ENCODE measurements around the gene RNF152.

The RNF152 gene

DNA sequence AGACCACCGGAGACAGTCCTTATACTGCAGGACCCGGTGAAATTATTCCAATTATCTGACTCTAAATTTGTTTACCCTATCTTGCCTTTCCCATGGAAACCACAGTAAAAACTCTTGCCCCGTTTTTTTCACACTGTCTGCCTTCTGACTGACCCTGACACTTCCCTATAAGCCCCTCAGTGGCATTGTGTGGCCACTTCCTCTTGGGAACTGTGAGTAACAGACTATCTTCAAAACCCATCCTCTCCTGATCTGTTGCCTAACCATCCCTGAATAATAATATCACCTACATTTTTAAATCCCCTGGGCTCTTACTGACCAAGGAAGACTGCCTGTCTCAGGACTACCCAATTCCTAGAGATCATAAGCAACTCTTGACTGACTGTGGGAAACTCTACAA is 42.6 kb upstream of the RNF152 start:
- no peak for TF ChIP-seq ESRRG (CRISPR knock-in tag; IDR thresholded peaks at IDR 0.05)
- no peak for TF ChIP-seq ZC3H10 (CRISPR knock-in tag; IDR thresholded peaks at IDR 0.05)
- TF ChIP-seq OSR1 (CRISPR knock-in tag; IDR thresholded peaks at IDR 0.05), result no peak
- TF ChIP-seq ZNF70 (CRISPR knock-in tag; IDR thresholded peaks at IDR 0.05), result no peak
- TF ChIP-seq, protein P1, sequence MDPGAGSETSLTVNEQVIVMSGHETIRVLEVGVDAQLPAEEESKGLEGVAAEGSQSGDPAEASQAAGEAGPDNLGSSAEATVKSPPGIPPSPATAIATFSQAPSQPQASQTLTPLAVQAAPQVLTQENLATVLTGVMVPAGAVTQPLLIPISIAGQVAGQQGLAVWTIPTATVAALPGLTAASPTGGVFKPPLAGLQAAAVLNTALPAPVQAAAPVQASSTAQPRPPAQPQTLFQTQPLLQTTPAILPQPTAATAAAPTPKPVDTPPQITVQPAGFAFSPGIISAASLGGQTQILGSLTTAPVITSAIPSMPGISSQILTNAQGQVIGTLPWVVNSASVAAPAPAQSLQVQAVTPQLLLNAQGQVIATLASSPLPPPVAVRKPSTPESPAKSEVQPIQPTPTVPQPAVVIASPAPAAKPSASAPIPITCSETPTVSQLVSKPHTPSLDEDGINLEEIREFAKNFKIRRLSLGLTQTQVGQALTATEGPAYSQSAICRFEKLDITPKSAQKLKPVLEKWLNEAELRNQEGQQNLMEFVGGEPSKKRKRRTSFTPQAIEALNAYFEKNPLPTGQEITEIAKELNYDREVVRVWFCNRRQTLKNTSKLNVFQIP (CRISPR knock-in tag; IDR thresholded peaks at IDR 0.05; ENCODE audit: borderline replicate concordance, low read depth), result no peak
- TF ChIP-seq ZFP30 (CRISPR knock-in tag; IDR thresholded peaks at IDR 0.05), result no peak
- no peak for TF ChIP-seq ARNTL (CRISPR knock-in tag; IDR thresholded peaks at IDR 0.05; ENCODE audit: borderline replicate concordance, low read depth)
- TF ChIP-seq BACH2 (CRISPR knock-in tag; IDR thresholded peaks at IDR 0.05; ENCODE audit: borderline replicate concordance), result no peak
- no peak for TF ChIP-seq ZNF565 (CRISPR knock-in tag; conservative IDR thresholded peaks at IDR 0.05; ENCODE audit: low read depth)
- TF ChIP-seq, protein P2, sequence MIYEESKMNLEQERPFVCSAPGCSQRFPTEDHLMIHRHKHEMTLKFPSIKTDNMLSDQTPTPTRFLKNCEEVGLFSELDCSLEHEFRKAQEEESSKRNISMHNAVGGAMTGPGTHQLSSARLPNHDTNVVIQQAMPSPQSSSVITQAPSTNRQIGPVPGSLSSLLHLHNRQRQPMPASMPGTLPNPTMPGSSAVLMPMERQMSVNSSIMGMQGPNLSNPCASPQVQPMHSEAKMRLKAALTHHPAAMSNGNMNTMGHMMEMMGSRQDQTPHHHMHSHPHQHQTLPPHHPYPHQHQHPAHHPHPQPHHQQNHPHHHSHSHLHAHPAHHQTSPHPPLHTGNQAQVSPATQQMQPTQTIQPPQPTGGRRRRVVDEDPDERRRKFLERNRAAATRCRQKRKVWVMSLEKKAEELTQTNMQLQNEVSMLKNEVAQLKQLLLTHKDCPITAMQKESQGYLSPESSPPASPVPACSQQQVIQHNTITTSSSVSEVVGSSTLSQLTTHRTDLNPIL (CRISPR knock-in tag; IDR thresholded peaks at IDR 0.05; ENCODE audit: low read depth), result no peak
- no peak for TF ChIP-seq CSDC2 (CRISPR knock-in tag; IDR thresholded peaks at IDR 0.05)
- TF ChIP-seq, protein P3, sequence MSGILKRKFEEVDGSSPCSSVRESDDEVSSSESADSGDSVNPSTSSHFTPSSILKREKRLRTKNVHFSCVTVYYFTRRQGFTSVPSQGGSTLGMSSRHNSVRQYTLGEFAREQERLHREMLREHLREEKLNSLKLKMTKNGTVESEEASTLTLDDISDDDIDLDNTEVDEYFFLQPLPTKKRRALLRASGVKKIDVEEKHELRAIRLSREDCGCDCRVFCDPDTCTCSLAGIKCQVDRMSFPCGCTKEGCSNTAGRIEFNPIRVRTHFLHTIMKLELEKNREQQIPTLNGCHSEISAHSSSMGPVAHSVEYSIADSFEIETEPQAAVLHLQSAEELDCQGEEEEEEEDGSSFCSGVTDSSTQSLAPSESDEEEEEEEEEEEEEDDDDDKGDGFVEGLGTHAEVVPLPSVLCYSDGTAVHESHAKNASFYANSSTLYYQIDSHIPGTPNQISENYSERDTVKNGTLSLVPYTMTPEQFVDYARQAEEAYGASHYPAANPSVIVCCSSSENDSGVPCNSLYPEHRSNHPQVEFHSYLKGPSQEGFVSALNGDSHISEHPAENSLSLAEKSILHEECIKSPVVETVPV (CRISPR knock-in tag; IDR thresholded peaks at IDR 0.05), result no peak
- TF ChIP-seq, protein P4, sequence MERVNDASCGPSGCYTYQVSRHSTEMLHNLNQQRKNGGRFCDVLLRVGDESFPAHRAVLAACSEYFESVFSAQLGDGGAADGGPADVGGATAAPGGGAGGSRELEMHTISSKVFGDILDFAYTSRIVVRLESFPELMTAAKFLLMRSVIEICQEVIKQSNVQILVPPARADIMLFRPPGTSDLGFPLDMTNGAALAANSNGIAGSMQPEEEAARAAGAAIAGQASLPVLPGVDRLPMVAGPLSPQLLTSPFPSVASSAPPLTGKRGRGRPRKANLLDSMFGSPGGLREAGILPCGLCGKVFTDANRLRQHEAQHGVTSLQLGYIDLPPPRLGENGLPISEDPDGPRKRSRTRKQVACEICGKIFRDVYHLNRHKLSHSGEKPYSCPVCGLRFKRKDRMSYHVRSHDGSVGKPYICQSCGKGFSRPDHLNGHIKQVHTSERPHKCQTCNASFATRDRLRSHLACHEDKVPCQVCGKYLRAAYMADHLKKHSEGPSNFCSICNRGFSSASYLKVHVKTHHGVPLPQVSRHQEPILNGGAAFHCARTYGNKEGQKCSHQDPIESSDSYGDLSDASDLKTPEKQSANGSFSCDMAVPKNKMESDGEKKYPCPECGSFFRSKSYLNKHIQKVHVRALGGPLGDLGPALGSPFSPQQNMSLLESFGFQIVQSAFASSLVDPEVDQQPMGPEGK (CRISPR knock-in tag; IDR thresholded peaks at IDR 0.05; ENCODE audit: borderline replicate concordance), result no peak
- no peak for ATAC-seq

DNA sequence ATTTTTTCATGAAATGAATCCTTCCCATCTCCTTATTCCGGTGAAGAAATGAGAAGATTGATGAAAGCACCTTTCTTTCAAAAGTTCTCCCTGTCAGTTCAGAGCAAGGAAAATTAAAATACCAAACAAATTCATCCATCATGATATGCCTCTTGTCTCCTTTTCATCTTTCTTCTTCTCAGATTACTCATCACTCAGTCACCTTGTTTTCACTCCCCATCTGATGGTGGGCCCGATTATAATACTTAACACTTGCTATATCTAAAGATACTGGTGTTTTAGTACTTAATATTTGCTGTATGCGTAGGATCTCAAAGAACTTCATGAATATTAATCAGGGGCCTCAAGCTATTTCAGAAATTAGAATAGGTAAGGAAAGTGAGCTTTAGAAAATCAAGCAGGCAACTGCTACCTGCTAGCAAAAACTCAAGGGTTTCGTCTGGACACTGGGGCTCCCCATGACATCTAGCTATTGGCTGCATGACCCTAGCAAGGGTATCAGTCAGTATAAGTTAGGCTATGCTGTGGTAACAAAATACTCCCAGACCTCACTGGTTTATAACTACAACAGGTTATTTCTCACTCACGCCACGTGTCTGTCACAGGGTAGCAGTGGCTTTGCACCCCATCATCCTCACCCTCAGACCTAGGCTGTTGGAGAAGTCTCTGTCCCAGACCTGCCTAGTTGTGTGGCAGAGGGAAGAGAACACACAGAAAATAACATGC is 39.0 kb upstream of the RNF152 start:
- ATAC-seq, result no peak
- TF ChIP-seq, protein P3 (CRISPR knock-in tag; IDR thresholded peaks at IDR 0.05), result no peak
- TF ChIP-seq, protein P2 (CRISPR knock-in tag; IDR thresholded peaks at IDR 0.05; ENCODE audit: low read depth), result no peak
- TF ChIP-seq, protein P5, sequence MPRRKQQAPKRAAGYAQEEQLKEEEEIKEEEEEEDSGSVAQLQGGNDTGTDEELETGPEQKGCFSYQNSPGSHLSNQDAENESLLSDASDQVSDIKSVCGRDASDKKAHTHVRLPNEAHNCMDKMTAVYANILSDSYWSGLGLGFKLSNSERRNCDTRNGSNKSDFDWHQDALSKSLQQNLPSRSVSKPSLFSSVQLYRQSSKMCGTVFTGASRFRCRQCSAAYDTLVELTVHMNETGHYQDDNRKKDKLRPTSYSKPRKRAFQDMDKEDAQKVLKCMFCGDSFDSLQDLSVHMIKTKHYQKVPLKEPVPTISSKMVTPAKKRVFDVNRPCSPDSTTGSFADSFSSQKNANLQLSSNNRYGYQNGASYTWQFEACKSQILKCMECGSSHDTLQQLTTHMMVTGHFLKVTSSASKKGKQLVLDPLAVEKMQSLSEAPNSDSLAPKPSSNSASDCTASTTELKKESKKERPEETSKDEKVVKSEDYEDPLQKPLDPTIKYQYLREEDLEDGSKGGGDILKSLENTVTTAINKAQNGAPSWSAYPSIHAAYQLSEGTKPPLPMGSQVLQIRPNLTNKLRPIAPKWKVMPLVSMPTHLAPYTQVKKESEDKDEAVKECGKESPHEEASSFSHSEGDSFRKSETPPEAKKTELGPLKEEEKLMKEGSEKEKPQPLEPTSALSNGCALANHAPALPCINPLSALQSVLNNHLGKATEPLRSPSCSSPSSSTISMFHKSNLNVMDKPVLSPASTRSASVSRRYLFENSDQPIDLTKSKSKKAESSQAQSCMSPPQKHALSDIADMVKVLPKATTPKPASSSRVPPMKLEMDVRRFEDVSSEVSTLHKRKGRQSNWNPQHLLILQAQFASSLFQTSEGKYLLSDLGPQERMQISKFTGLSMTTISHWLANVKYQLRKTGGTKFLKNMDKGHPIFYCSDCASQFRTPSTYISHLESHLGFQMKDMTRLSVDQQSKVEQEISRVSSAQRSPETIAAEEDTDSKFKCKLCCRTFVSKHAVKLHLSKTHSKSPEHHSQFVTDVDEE (CRISPR knock-in tag; IDR thresholded peaks at IDR 0.05), result no peak
- TF ChIP-seq, protein P1 (CRISPR knock-in tag; IDR thresholded peaks at IDR 0.05; ENCODE audit: borderline replicate concordance, low read depth), result no peak
- TF ChIP-seq TOX (CRISPR knock-in tag; IDR thresholded peaks at IDR 0.05; ENCODE audit: borderline replicate concordance), result no peak
- no peak for TF ChIP-seq SNAI2 (CRISPR knock-in tag; IDR thresholded peaks at IDR 0.05)
- TF ChIP-seq OSR1 (CRISPR knock-in tag; IDR thresholded peaks at IDR 0.05), result no peak
- TF ChIP-seq ZNF565 (CRISPR knock-in tag; conservative IDR thresholded peaks at IDR 0.05; ENCODE audit: low read depth), result no peak
- TF ChIP-seq ZNF70 (CRISPR knock-in tag; IDR thresholded peaks at IDR 0.05), result no peak
- TF ChIP-seq ISL1 (CRISPR knock-in tag; IDR thresholded peaks at IDR 0.05), result no peak
- TF ChIP-seq ZFP3 (CRISPR knock-in tag; IDR thresholded peaks at IDR 0.05), result no peak
- TF ChIP-seq BACH2 (CRISPR knock-in tag; IDR thresholded peaks at IDR 0.05; ENCODE audit: borderline replicate concordance), result no peak
- TF ChIP-seq, protein P4 (CRISPR knock-in tag; IDR thresholded peaks at IDR 0.05; ENCODE audit: borderline replicate concordance), result no peak
- no peak for TF ChIP-seq GLIS3 (CRISPR knock-in tag; IDR thresholded peaks at IDR 0.05)
- TF ChIP-seq TCF4 (CRISPR knock-in tag; IDR thresholded peaks at IDR 0.05; ENCODE audit: borderline replicate concordance), result no peak
- TF ChIP-seq RARB (CRISPR knock-in tag; IDR thresholded peaks at IDR 0.05), result no peak
- no peak for TF ChIP-seq ZFP30 (CRISPR knock-in tag; IDR thresholded peaks at IDR 0.05)
